ENCODE data around the gene ABI3BP.
A peak's percentile ranks its signal among the peaks of the same experiment; 100 is the strongest.

The ABI3BP gene

DNA sequence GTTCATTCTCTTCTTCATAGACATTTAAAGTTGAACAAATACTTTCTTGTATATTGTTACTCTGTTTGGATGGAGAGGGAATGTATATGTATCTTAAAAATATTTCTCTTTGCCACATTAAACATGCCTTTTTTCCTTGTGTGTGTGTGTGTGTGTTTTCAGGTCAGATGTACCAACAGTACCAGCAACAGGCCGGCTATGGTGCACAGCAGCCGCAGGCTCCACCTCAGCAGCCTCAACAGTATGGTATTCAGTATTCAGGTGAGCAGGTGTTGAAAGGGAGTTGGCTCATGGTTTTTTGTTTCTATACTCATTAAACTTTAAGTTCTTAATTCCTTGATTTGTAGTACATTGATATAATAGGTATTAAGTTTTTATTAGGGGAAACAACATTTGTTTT, 248.6 kb downstream of the ABI3BP start:
- DNase-seq (ENCODE audit: low read depth in 2 of 2, low spot score in 1 of 2) = no peak

DNA sequence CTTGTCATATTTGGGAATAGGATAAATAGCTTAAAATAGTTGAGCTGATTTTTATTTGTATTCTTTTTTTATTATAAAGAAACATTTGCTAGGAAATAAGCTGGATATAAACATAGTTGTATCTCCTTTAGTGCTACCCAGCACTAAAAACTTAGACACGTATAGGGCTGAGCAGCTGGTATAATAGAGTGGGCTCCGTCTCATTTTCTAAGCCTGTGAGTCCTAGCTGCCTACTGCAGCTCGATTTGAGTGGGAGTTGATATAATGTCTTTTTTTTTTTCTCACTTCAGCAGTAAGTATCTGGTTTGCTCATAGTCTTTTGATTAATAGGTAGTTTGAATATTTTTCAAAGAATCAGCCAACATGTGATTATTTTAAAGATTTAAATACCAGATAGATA, 249.7 kb downstream of the ABI3BP start:
- no peak for DNase-seq (ENCODE audit: low read depth in 2 of 2, low spot score in 1 of 2)

DNA sequence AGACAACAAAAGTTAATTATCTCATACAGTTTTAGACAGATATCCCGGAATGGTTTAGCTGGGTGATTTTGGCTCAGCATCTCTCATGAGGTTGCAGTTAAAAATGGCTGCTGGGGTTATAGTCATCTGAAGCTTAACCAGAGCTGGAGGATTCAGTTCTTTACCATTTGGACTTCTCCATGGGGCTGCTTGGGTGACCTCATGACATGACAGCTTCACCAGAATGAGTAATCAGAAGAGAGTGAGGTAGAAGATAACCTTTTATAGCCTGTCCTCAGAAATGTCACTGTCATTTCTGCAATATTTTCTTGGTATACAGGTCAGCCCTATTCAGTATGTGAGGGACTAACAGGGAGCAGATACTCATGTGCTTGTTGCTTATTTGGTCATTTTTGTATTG, 253.0 kb downstream of the ABI3BP start:
- no peak for DNase-seq (ENCODE audit: low read depth in 2 of 2, low spot score in 1 of 2)

DNA sequence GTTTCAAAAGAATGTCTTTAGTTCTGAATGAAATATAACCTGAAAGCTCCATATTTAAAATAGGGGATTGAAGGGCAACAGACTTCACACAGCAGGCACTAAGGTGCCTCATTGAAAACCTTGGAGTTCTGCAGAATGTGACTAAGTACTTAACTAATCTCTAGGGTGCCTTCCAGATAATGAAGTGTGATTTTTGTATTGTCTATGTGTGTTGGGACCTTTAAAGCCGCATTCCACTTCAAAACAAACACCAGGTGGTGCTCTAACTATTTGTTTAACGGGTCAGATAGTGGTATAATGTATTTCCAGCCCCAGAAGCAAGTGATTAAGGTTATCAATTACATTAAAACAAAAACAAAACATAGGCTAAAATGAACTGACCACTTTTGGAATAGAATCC, 255.9 kb downstream of the ABI3BP start:
- no peak for DNase-seq (ENCODE audit: low read depth in 2 of 2, low spot score in 1 of 2)

DNA sequence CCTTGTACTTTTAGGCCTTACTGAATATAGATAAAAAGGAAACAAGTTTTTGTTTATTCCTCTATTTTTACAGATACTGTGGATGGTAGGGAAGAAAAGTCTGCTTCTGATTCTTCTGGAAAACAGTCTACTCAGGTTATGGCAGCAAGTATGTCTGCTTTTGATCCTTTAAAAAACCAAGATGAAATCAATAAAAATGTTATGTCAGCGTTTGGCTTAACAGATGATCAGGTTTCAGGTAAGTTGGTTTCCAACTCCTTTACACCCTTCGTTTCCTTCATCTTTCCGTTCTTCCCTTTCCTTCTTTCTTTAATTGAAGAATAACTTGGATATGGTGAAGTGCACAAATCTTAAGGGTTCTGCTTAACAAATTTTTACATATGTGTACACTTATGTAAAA, 260.8 kb downstream of the ABI3BP start:
- no peak for DNase-seq (ENCODE audit: low read depth in 2 of 2, low spot score in 1 of 2)

DNA sequence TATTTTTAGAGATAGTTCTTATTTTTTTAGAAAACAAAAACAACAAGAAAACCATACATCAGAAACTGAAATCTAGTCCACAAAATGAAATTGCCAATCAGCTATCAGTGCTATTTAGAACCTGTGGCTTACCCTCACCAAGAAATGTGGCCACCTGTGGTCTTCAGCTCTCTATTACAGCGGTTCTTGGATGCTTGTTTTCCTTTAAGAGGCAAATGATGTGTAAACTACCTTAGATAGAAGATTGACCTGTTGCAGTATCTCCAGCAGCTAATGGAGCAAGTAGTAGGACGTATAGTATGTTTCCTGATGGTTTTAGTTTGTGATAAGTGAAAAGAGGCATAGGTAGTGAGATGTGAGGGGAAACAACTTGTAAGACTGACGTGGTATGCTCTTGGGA, 262.7 kb downstream of the ABI3BP start:
- DNase-seq (ENCODE audit: low read depth in 2 of 2, low spot score in 1 of 2) = no peak

DNA sequence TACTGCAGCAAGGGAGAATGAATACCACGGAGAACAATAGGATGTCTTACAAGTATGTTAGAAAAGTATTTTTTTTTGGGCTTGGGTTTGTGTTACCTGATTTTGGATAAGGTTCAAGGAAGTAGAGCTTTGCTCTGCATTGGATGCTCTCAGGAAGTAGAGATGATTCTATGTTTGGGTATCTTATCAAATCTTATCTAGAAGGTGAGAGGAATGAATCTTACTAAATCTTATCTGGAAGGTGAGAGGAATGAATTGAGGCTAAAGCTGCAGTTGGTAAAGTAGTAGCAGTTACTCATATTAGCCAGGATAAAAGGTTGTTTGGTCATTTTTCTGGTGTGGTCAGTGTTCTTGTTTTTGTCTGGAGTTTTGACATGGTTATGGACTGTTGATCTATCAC, 266.5 kb downstream of the ABI3BP start:
- DNase-seq (ENCODE audit: low read depth in 2 of 2, low spot score in 1 of 2) = no peak

DNA sequence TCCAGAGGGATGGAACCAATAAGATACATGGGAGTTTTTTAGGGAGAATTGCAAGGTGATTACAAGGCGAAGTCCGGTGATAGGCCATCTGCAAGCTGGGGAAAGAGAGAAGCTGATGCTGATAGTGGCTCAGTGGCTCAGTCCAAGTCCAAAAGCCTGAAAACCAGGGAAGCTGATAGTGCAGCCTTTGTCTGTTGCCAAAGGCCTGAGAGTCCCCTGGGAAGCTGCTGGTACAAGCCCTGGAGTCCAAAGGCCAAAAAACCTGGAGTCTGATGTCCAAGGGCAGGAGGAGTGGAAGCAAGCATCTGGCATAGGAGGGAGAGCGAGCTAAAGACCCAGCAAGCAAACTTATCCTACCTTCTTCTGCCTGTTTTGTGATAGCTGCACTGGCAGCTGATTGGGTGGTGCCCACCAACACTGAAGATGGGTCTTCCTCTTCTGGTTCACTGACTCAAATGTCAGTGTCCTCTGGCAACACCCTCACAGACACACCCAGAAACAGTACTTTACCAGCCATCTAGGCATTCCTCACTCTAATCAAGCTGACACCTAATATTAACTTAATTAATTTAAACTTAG, 267.2 kb downstream of the ABI3BP start:
- no peak for DNase-seq (ENCODE audit: low read depth in 2 of 2, low spot score in 1 of 2)

DNA sequence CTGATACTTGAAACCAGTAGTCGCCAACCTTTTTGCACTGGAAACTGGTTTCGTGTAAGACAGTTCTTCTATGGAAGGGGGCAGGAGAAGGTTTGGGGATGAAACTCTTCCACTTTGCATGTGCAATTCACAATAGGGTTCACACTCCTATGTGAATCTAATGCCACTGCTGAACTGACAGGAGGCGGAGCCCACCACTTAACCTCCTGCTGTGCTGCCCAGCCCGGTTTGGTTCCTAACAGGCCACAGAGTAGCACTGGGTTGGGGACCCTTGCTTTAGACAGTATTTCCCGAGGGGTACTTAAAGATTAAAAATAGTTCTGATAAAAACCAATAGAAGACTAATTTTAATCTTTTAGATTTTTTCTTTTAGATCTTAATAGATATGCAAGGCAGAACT, 272.8 kb downstream of the ABI3BP start:
- DNase-seq (ENCODE audit: low read depth in 2 of 2, low spot score in 1 of 2) = no peak

DNA sequence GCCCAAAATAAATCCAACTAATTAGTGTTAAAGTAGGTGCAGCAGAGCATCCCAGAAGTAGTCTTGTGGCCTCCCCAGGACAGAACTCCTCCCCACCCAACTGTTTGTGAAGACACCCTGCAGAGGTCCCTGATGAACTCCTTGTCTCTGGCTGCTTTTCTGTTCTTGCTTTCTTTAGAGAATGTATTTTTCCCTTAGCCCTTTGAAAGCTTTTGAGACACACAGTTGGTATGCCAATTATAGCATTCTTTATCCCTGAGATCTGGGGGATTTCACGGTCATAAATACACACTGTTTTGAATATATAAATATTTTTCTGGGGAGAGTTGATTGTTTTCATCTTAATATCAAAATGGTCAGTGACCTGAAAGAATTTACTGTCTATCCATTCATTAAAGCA, 274.1 kb downstream of the ABI3BP start:
- no peak for DNase-seq (ENCODE audit: low read depth in 2 of 2, low spot score in 1 of 2)

DNA sequence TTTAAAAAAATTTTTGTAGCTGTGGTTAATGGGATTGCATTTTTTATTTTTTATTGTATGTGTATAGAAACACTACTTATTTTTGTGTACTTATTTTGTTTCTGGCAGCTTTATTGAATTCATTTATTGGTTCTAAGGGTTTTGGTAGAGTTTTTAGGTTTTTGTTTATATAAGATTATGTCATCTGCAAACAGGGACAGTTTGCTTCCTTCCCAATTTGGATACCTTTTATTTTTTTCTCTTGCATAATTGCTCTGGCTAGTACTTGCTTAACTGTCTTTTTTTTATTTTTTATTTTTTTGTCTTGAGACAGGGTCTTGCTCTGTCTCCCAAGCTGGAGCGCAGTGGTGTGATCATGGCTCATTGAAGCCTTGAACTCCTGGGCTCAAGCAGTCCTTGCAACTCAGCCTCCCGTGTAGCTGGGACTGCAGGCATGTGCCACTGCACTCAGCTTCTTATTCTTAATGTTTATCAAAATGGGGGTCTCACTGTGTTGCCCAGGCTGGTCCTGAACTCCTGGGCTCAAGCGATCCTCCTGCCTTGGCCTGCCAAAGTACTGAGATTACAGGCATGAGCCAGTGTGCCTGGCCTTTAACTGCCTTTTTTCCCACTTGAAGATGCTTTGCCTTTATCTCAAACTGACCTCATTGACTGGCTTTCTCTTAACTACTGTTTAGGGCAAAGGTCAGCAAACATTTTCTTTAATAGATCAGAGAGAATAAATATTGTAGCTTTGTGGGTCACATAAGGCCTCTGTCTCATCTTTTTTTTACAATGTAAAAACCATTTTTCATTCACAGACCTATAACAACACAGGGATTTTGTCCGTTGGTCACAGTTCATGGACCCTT, 275.4 kb downstream of the ABI3BP start:
- no peak for DNase-seq (ENCODE audit: low read depth in 2 of 2, low spot score in 1 of 2)

DNA sequence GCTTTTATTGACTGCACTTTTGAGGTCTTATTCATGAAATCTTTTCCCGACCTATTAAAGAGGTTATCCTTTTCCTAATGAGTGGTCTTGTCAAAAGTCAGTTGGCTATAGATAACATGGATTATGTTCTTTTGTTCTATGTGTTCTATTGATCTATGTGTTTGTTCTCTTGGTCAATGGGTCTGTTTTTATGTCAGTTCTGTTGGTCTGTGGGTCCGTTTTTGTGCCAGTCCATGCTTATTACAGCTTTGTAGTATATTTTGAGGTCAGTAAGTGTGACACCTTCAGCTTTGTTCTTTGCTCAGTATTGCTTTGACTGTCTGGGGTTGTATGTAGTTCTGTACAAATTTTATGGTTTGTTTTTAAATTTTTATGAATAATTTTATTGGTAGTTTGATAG, 276.2 kb downstream of the ABI3BP start:
- DNase-seq (ENCODE audit: low read depth in 2 of 2, low spot score in 1 of 2) = no peak

DNA sequence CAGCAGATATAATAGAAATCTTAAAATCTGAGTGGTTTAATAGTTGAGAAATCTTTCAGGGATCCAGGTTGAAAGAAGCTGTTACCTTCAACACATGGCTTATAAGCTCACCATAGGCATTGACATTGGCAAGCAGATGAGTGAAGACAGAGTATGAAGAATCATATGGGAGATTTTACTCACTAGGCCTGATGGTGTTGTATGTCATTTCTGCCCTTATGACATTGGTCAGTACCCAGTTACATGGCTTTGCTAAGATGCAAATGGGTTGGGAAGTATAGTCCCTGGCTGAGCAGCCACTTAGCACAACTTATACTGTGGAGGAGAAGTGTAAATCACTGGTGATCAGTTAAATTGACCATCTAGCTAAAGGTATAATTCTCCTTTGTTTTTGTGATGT, 278.0 kb downstream of the ABI3BP start:
- no peak for DNase-seq (ENCODE audit: low read depth in 2 of 2, low spot score in 1 of 2)

DNA sequence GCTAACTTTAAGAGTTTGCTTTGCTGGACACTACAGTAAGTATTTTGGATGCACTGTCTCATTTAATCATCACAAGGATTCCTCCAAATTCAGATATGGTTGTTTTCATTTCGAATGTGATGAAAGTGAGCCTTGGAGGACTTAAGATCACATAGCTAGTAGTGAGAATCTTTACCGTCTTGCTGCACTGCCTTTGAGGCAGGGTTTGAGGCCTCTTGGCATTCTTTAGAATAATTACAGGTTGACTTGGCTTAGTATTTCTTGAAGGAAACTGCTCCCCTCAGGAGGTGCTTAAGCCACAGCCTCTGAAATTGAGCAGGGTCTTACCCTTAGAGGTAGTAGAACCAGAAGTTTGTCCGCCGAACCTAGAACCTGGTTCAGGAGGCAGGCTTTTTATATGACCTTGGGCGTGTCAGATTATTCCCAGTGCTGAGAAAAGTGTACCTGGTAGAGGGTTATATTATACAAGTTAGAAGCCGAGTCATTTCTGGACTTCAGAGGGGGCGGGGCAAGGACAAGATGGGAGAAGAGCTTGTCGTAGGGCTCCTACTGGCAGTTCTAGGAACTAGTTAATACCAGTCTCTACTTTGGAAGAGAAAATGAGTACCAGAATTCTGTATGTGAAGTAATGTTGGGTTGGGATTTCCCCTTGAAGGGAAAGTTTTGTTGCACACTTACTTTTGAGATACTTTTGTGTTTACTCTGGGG, 282.8 kb downstream of the ABI3BP start:
- DNase-seq (ENCODE audit: low read depth in 2 of 2, low spot score in 1 of 2) = no peak

DNA sequence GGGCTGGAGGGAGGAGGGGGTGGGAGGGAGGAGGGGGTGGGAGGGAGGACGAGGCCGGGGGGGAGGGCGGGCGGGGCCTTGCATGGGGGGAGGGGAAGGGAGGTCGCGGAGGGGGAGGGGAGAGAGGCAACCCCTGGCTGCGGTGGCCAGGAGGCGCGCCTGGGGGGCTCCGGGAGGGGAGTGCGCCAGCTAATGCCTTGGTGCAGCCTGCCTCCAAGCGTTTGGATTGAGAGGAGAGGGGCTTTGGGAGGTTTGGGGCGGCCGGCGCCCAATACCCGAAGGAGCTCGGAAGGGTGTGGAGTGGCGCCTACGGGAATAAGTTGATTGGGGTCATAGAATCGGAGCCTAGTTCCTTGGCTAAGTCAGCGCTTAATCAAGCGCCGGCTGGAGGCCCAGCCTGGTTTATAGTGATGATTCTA, 283.4 kb downstream of the ABI3BP start:
- no peak for DNase-seq (ENCODE audit: low read depth in 2 of 2, low spot score in 1 of 2)

DNA sequence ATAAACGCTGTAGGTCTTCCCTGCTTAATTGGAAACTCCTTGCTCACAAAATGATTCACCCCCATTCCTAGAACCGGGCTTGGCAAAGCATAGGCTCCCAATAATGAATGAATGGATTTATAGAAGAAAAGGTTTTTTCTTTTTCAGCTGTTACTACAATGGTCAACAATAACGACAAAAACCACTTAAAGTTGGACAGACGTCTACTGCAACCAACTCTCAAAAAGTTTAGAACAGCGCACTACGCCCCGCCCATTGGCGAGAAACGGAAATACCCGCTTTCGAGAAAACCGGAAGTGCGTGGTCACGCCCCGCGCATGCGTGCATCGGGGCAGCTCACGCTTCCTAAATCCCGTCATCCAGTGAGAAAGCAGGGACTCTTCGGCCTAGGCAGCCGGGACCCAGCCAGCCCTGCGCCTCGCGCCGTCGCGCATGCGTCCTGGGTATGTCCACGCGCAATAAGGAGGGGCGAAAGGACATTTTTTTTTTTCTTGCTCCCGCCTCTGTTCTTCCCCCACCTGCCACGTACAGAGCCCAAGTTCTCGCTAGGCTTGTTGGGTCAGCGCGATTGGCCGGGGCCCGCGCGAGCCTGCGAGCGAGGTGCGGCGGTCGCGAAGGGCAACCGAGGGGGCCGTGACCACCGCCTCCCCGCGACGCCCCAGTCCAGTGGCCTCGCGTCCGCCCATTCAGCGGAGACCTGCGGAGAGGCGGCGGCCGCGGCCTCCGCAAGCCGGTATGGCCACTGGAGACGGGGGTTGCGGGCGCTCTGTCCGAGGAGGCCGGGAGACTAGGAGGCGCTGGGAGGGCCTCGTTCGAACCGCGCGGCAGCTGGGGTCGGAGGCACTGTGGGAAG, 284.0 kb downstream of the ABI3BP start, which contains the start of gene TFG:
TSS of gene TFG (plus strand) at position 506 of the 853 bp plus-strand sequence. CDS start 4,192 bp downstream, outside the sequence.
- peak; percentile 93 for DNase-seq (ENCODE audit: low read depth in 2 of 2, low spot score in 1 of 2)

DNA sequence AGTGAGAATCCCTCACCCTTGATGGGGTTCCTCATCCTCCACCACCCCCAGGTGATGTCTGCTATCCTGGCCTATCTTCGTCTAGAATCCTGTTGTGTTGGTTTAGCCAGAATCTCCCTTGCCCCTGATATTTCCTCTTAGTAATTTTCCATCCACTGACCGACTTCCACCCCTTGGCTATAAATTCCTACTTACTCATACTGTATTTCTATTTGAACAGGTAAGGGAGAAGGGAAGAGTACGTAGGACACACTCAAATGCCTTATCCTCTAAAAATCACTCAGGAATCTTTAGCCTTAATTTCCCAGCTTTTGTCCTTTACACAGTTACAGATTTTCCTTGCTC, 284.6 kb downstream of the ABI3BP start:
- no peak for DNase-seq (ENCODE audit: low read depth in 2 of 2, low spot score in 1 of 2)

DNA sequence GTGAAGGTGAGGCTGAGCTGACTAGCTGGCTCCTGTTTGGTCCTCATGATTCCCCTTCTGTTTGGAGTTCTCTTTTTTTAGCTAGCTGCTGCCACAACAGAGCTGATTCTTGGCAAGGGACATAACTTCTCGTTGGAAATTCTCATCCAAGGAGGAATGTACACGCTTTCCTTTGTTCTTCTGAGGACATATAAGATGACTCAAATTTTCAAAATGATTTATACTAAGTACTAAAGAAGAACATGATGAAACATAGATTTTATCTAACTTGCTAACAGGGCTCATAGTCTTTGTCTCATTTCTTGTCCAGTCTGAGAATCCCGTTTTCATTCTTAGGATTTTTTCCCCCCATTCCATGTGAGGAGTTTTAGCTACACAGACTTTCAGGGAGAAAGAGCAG, 286.9 kb downstream of the ABI3BP start:
- DNase-seq (ENCODE audit: low read depth in 2 of 2, low spot score in 1 of 2) = no peak

DNA sequence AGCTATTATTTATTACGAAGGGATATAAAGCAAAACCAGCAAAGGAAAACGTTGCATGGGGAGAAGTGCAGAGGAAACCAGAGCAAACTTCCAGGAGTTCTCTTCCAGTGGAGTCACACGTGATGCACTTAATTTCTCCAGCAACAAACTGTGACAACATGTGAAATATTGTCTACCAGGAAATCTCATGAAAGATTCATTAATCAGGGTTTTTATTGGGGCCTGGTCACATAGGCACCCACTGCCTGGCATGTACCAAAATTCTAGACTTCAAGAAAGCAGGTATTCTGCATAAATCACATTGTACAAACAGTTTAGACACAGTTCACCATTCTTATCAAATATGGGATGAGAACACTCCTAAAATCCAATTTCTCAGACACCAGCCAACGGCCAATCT, 289.4 kb downstream of the ABI3BP start:
- DNase-seq (ENCODE audit: low read depth in 2 of 2, low spot score in 1 of 2) = no peak

DNA sequence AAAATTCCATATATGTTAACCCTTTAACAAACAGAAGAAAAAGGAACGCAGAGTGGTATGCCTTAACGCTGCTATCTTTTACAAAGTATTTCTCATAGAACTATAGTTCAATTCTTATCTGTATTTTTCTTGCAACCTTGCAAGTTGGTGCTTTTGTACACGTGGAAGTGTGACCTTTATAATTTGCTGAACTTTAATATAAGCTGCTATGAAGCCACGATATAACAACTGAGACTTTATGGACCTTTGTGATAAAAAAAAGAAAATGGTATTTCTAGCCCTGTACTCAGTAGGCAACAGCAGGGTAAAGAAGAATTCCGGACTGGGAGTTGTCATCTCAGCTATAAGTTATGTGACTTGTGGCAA, 290.3 kb downstream of the ABI3BP start:
- DNase-seq (ENCODE audit: low read depth in 2 of 2, low spot score in 1 of 2) = no peak

All from stimulated activated CD8-positive, alpha-beta memory T cell treated with anti-CD3 and anti-CD28 coated beads, Interleukin-4, amount 100 ng/mL, for 4 hours (primary cell).